Rectal smooth muscle tissue (tissue), 1 donor: ENCODE measurements around the gene AKAP6.

Experiments used
- H3K27ac ChIP-seq: one replicate; pipeline ENCODE4 v1.7.0; 2013; ENCODE audit warnings: low read depth, low read length, inconsistent platforms
- H3K27me3 ChIP-seq: one replicate; pipeline ENCODE4 v1.7.0; 2013; ENCODE audit warnings: low read length; ENCODE audit not compliant: control insufficient read depth, insufficient read depth
- H3K36me3 ChIP-seq: one replicate; pipeline ENCODE4 v1.7.0; 2013; ENCODE audit warnings: low read length; ENCODE audit not compliant: control insufficient read depth, insufficient read depth
- H3K4me1 ChIP-seq: one replicate; pipeline ENCODE4 v1.7.0; 2013; ENCODE audit warnings: low read length; ENCODE audit not compliant: control insufficient read depth, insufficient read depth
- H3K4me3 ChIP-seq: one replicate; pipeline ENCODE4 v1.7.0; 2013; ENCODE audit warnings: low read length
- H3K9ac ChIP-seq: one replicate; pipeline ENCODE4 v1.7.0; 2013; ENCODE audit warnings: low read length

The AKAP6 gene

GRCh38 chr14:32524609-32525375 lies 195.7 kb downstream of the AKAP6 start:
- no peak overlapping the region for H3K27ac ChIP-seq
- H3K9ac ChIP-seq = no peak overlapping the region
- no peak overlapping the region for H3K4me3 ChIP-seq
- no peaks in the 10 kb centered on the region for H3K36me3 ChIP-seq
- H3K27me3 ChIP-seq = no peaks in the 10 kb centered on the region
- H3K4me1 ChIP-seq = no peaks in the 10 kb centered on the region

GRCh38 chr14:32525591-32525990 lies 196.5 kb downstream of the AKAP6 start:
- H3K4me3 ChIP-seq = no peak overlapping the region

GRCh38 chr14:32530800-32531199 lies 201.7 kb downstream of the AKAP6 start:
- no peaks in the 10 kb centered on the region for H3K36me3 ChIP-seq
- no peak overlapping the region for H3K4me3 ChIP-seq
- no peak overlapping the region for H3K9ac ChIP-seq
- no peak overlapping the region for H3K27ac ChIP-seq
- H3K27me3 ChIP-seq = no peaks in the 10 kb centered on the region
- no peaks in the 10 kb centered on the region for H3K4me1 ChIP-seq

More at GRCh38 chr14:32525591-32525990, 196.5 kb downstream of the AKAP6 start:
- no peaks in the 10 kb centered on the region for H3K36me3 ChIP-seq
- H3K4me1 ChIP-seq = no peaks in the 10 kb centered on the region
- no peak overlapping the region for H3K27ac ChIP-seq
- no peak overlapping the region for H3K9ac ChIP-seq
- no peaks in the 10 kb centered on the region for H3K27me3 ChIP-seq

- Histone ChIP-seq H3K27ac (no peak overlapping the region), H3K36me3 (no peaks in the 10 kb centered on the region)
These were observed 202.9 kb downstream of the AKAP6 start for GRCh38 chr14:32531942-32532515.

GRCh38 chr14:32534145-32534544 lies 205.0 kb downstream of the AKAP6 start:
- Histone ChIP-seq H3K36me3 (no peaks in the 10 kb centered on the region), H3K9ac (no peak overlapping the region), H3K27ac (no peak overlapping the region), H3K4me1 (no peaks in the 10 kb centered on the region), H3K4me3 (no peak overlapping the region), H3K27me3 (no peaks in the 10 kb centered on the region)

More at GRCh38 chr14:32531942-32532515, 202.9 kb downstream of the AKAP6 start:
- no peak overlapping the region for H3K9ac ChIP-seq
- no peaks in the 10 kb centered on the region for H3K27me3 ChIP-seq
- no peaks in the 10 kb centered on the region for H3K4me1 ChIP-seq
- no peak overlapping the region for H3K4me3 ChIP-seq

- no peak overlapping the region for H3K4me3 ChIP-seq
- H3K9ac ChIP-seq = no peak overlapping the region
- no peaks in the 10 kb centered on the region for H3K27me3 ChIP-seq
- no peaks in the 10 kb centered on the region for H3K4me1 ChIP-seq
- H3K27ac ChIP-seq = no peak overlapping the region
- H3K36me3 ChIP-seq = no peaks in the 10 kb centered on the region
These were observed 207.1 kb downstream of the AKAP6 start for GRCh38 chr14:32536175-32536574.

- H3K27me3 ChIP-seq = no peaks in the 10 kb centered on the region
- no peak overlapping the region for H3K4me3 ChIP-seq
- H3K4me1 ChIP-seq = no peaks in the 10 kb centered on the region
- H3K36me3 ChIP-seq = no peaks in the 10 kb centered on the region
- no peak overlapping the region for H3K9ac ChIP-seq
- no peak overlapping the region for H3K27ac ChIP-seq
These were observed 208.1 kb downstream of the AKAP6 start for GRCh38 chr14:32537166-32537565.

GRCh38 chr14:32542507-32542906 lies 213.4 kb downstream of the AKAP6 start:
- no peaks in the 10 kb centered on the region for H3K4me1 ChIP-seq
- no peak overlapping the region for H3K9ac ChIP-seq
- H3K4me3 ChIP-seq = no peak overlapping the region
- no peaks in the 10 kb centered on the region for H3K36me3 ChIP-seq
- no peaks in the 10 kb centered on the region for H3K27me3 ChIP-seq
- no peak overlapping the region for H3K27ac ChIP-seq

GRCh38 chr14:32545095-32545494 lies 216.0 kb downstream of the AKAP6 start:
- H3K4me3 ChIP-seq = no peak overlapping the region
- H3K4me1 ChIP-seq = no peaks in the 10 kb centered on the region
- no peaks in the 10 kb centered on the region for H3K27me3 ChIP-seq
- no peak overlapping the region for H3K9ac ChIP-seq
- no peaks in the 10 kb centered on the region for H3K36me3 ChIP-seq
- no peak overlapping the region for H3K27ac ChIP-seq

GRCh38 chr14:32545506-32546210 lies 216.6 kb downstream of the AKAP6 start:
- no peaks in the 10 kb centered on the region for H3K36me3 ChIP-seq
- H3K27me3 ChIP-seq = no peaks in the 10 kb centered on the region
- H3K27ac ChIP-seq = no peak overlapping the region
- no peak overlapping the region for H3K9ac ChIP-seq
- H3K4me1 ChIP-seq = no peaks in the 10 kb centered on the region
- no peak overlapping the region for H3K4me3 ChIP-seq

- Histone ChIP-seq H3K27ac (no peak overlapping the region), H3K4me1 (no peaks in the 10 kb centered on the region)
These were observed 217.1 kb downstream of the AKAP6 start for GRCh38 chr14:32546246-32546645.

GRCh38 chr14:32552766-32553165 lies 223.7 kb downstream of the AKAP6 start:
- no peak overlapping the region for H3K9ac ChIP-seq
- no peak overlapping the region for H3K4me3 ChIP-seq
- no peak overlapping the region for H3K27ac ChIP-seq
- no peaks in the 10 kb centered on the region for H3K27me3 ChIP-seq
- H3K4me1 ChIP-seq = no peaks in the 10 kb centered on the region
- no peaks in the 10 kb centered on the region for H3K36me3 ChIP-seq

More at GRCh38 chr14:32546246-32546645, 217.1 kb downstream of the AKAP6 start:
- no peak overlapping the region for H3K4me3 ChIP-seq
- no peaks in the 10 kb centered on the region for H3K36me3 ChIP-seq
- H3K27me3 ChIP-seq = no peaks in the 10 kb centered on the region
- H3K9ac ChIP-seq = no peak overlapping the region
